H9 (cell line): Measurements from ENCODE around the gene KCNK16. TPM values are rescaled to one million over a fixed set of nuclear protein-coding genes. Genes with fewer than 3 reads are reported as not detected.

Experiments used
- DNase-seq: peaks from one replicate; pipeline ENCODE4 v3.0.0-alpha.2; 2017
- H2AFZ ChIP-seq: one replicate; pipeline ENCODE4 v1.6.1; 2013; ENCODE audit warnings: mild to moderate bottlenecking, low read length, control low read depth, moderate library complexity
- H2AK5ac ChIP-seq: 2 replicates; pipeline ENCODE4 v1.6.1; 2013; ENCODE audit warnings: low read length, control low read depth, mixed read lengths; ENCODE audit not compliant: insufficient read length
- H2BK120ac ChIP-seq: one replicate; pipeline ENCODE4 v1.6.1; 2013; ENCODE audit warnings: low read depth, mild to moderate bottlenecking, low read length, control low read depth, inconsistent platforms; ENCODE audit not compliant: poor library complexity, severe bottlenecking
- H2BK12ac ChIP-seq: 2 replicates; pipeline ENCODE4 v1.6.1; 2013; ENCODE audit warnings: low read length, control low read depth, mixed read lengths, low read depth; ENCODE audit not compliant: insufficient read length
- H2BK15ac ChIP-seq: 2 replicates; pipeline ENCODE4 v1.6.1; 2013; ENCODE audit warnings: low read depth, low read length, control low read depth
- H2BK20ac ChIP-seq: one replicate; pipeline ENCODE4 v1.6.1; 2013; ENCODE audit warnings: low read depth, mild to moderate bottlenecking, low read length, control low read depth, inconsistent platforms; ENCODE audit not compliant: poor library complexity, severe bottlenecking
- H2BK5ac ChIP-seq: 2 replicates; pipeline ENCODE4 v1.6.1; 2013; ENCODE audit warnings: low read length, control low read depth, mixed read lengths; ENCODE audit not compliant: insufficient read length
- H3K14ac ChIP-seq: 2 replicates; pipeline ENCODE4 v1.6.1; 2013; ENCODE audit warnings: low read length, control low read depth; ENCODE audit not compliant: insufficient read depth
- H3K18ac ChIP-seq: 2 replicates; pipeline ENCODE4 v1.6.1; 2013; ENCODE audit warnings: low read depth, mild to moderate bottlenecking, mixed read lengths, low read length, control low read depth; ENCODE audit not compliant: insufficient read length
- H3K23ac ChIP-seq: 2 replicates; pipeline ENCODE4 v1.6.1; 2013; ENCODE audit warnings: low read length, control low read depth, mixed read lengths, low read depth; ENCODE audit not compliant: insufficient read length
- H3K23me2 ChIP-seq: 2 replicates; pipeline ENCODE4 v1.6.1; 2013; ENCODE audit warnings: low read depth, mild to moderate bottlenecking, mixed read lengths, low read length, control low read depth; ENCODE audit not compliant: insufficient read length, poor library complexity, severe bottlenecking
- H3K27ac ChIP-seq: 2 replicates; pipeline ENCODE4 v1.5.1; 2013; ENCODE audit warnings: low read length, control low read depth, mixed read lengths, low read depth; ENCODE audit not compliant: insufficient read length
- H3K27me3 ChIP-seq: 2 replicates; pipeline ENCODE4 v1.6.1; 2013; ENCODE audit warnings: low read length, control low read depth, inconsistent platforms; ENCODE audit not compliant: insufficient read depth
- H3K4ac ChIP-seq: 2 replicates; pipeline ENCODE4 v1.6.1; 2013; ENCODE audit warnings: low read depth, mild to moderate bottlenecking, control low read depth, inconsistent platforms, low read length, moderate library complexity
- H3K4me1 ChIP-seq: 2 replicates; pipeline ENCODE4 v1.6.1; 2013; ENCODE audit warnings: low read length, control low read depth, inconsistent platforms; ENCODE audit not compliant: insufficient read depth
- H3K4me2 ChIP-seq: 2 replicates; pipeline ENCODE4 v1.6.1; 2013; ENCODE audit warnings: low read length, control low read depth, mixed read lengths; ENCODE audit not compliant: insufficient read length, insufficient read depth
- H3K56ac ChIP-seq: 2 replicates; pipeline ENCODE4 v1.6.1; 2013; ENCODE audit warnings: low read depth, mild to moderate bottlenecking, mixed read lengths, low read length, control low read depth; ENCODE audit not compliant: insufficient read length
- H3K79me1 ChIP-seq: 2 replicates; pipeline ENCODE4 v1.6.1; 2013; ENCODE audit warnings: low read depth, mild to moderate bottlenecking, moderate library complexity, low read length, control low read depth, inconsistent platforms; ENCODE audit not compliant: insufficient read depth, poor library complexity, severe bottlenecking
- H3K79me2 ChIP-seq: 2 replicates; pipeline ENCODE4 v1.6.1; 2013; ENCODE audit warnings: low read length, control low read depth, inconsistent platforms; ENCODE audit not compliant: insufficient read depth
- H3K9ac ChIP-seq: 2 replicates; pipeline ENCODE4 v1.6.1; 2013; ENCODE audit warnings: low read length, control low read depth, mixed read lengths; ENCODE audit not compliant: insufficient read length; ENCODE audit errors: extremely low read depth
- H3K9me3 ChIP-seq: one replicate; pipeline ENCODE4 v1.6.1; 2013; ENCODE audit warnings: low read depth, low read length, inconsistent platforms; ENCODE audit not compliant: control insufficient read depth
- H3T11ph ChIP-seq: one replicate; pipeline ENCODE4 v1.6.1; 2013; ENCODE audit warnings: mild to moderate bottlenecking, low read length, control low read depth, inconsistent platforms
- H4K20me1 ChIP-seq: one replicate; pipeline ENCODE4 v1.6.1; 2013; ENCODE audit not compliant: control insufficient read depth, insufficient read length, insufficient read depth
- H4K5ac ChIP-seq: 2 replicates; pipeline ENCODE4 v1.6.1; 2013; ENCODE audit warnings: low read depth, mild to moderate bottlenecking, mixed read lengths, low read length, control low read depth; ENCODE audit not compliant: insufficient read length
- H4K8ac ChIP-seq: replicated peaks from 2 replicates; pipeline ENCODE4 v1.6.1; 2013; ENCODE audit warnings: low read length, control low read depth, mixed read lengths, low read depth; ENCODE audit not compliant: insufficient read length
- H4K91ac ChIP-seq: 2 replicates; pipeline ENCODE4 v1.6.1; 2013; ENCODE audit warnings: low read depth, mild to moderate bottlenecking, moderate library complexity, mixed read lengths, low read length, control low read depth; ENCODE audit not compliant: insufficient read length
- H3K27ac Mint-ChIP-seq, 3 experiments: 2 replicates in 2 of 3; 3 replicates in 1 of 3; pipeline ENCODE4 v1.8.0; 2020 to 2021; ENCODE audit warnings: mixed read lengths in 3 of 3, mild to moderate bottlenecking in 1 of 3, moderate library complexity in 1 of 3
- H3K27me3 Mint-ChIP-seq: 2 replicates; pipeline ENCODE4 v1.8.0; 2021; ENCODE audit warnings: low read depth, mild to moderate bottlenecking, moderate library complexity, mixed read lengths
- H3K36me3 Mint-ChIP-seq, 3 experiments: 2 replicates in 2 of 3; 3 replicates in 1 of 3; pipeline ENCODE4 v1.8.0; 2020 to 2021; ENCODE audit warnings: low read depth in 3 of 3, mixed read lengths in 3 of 3; ENCODE audit not compliant: insufficient read depth in 1 of 3
- H3K4me1 Mint-ChIP-seq, 2 experiments: 2 replicates each; pipeline ENCODE4 v1.8.0; 2020; ENCODE audit warnings: mixed read lengths in 2 of 2
- H3K4me3 Mint-ChIP-seq, 2 experiments: 2 replicates in 1 of 2; 3 replicates in 1 of 2; pipeline ENCODE4 v1.8.0; 2020 to 2021; ENCODE audit warnings: mild to moderate bottlenecking in 2 of 2, mixed read lengths in 2 of 2, moderate library complexity in 1 of 2
- H3K9me3 Mint-ChIP-seq, 2 experiments: 2 replicates in 1 of 2; 3 replicates in 1 of 2; pipeline ENCODE4 v1.8.0; 2020; ENCODE audit warnings: mild to moderate bottlenecking in 2 of 2, mixed read lengths in 2 of 2, moderate library complexity in 1 of 2
- WGBS: extraction: QIAGEN DNeasy Blood & Tissue Kit; methylation state at CpG from one replicate; pipeline ENCODE4 v1.1.7; 2013; ENCODE audit warnings: missing lambda C conversion rate, low lambda C conversion rate, mixed read lengths; ENCODE audit not compliant: insufficient read length; ENCODE audit errors: extremely low coverage; 5-methylcytosine and 5-hydroxymethylcytosine counted together
- total RNA-seq: library from RNA; stranded (reverse); gene quantifications from 2 replicates; pipeline ENCODE4 v1.2.1, GENCODE V29; 2021
- TF ChIP-seq, protein P1 (sequence below): fragments of 200-600 bp; sonication (generic); conservative IDR thresholded peaks from 3 replicates; pipeline ENCODE4 v1.8.0; 2021; ENCODE audit warnings: antibody characterized with exemption, mild to moderate bottlenecking

The KCNK16 gene
- total RNA-seq, 1 experiment from 2014 or later: not detected

DNA sequence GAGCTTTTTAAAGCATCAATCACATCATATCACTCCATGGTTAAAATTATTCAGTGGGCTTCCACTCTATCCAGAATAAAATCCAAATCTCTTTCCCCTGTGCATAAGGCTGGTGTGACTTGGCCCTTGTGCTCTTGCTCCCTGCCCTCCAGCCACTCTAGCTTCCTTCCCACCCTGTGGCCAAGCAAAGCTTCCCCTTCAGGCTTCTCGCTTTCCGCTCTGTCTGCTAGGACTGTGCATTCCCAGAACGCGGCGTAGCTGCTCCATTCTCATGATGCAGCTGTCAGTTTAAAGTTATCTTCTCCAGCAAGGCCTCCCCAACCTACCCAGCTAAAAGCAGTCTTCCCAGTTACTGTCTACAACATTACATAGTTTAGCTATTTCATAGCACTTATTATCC lies 19.4 kb upstream of the KCNK16 start:
- no peak overlapping the region for H2BK12ac ChIP-seq
- H3K14ac ChIP-seq: no peak overlapping the region
- no peak overlapping the region for H4K8ac ChIP-seq
- H3K18ac ChIP-seq: no peak overlapping the region
- H4K20me1 ChIP-seq: no peaks in the 10 kb centered on the region
- H2AK5ac ChIP-seq: no peak overlapping the region
- no peaks in the 10 kb centered on the region for H3K79me2 ChIP-seq
- H3K4me2 ChIP-seq: no peak overlapping the region
- H3K4ac ChIP-seq: no peak overlapping the region
- H4K5ac ChIP-seq: no peak overlapping the region
- H2BK20ac ChIP-seq: no peak overlapping the region
- no peak overlapping the region for H2AFZ ChIP-seq
- no peaks in the 10 kb centered on the region for H3K27me3 ChIP-seq
- H3K27ac Mint-ChIP-seq: no peak overlapping the region
- peaks cover 5% of the 10 kb centered on the region for H3K27me3 Mint-ChIP-seq
- no peak overlapping the region for H3K56ac ChIP-seq
- WGBS: no CpG with 5 or more reads among the region's 5 CpGs
- H2BK15ac ChIP-seq: no peak overlapping the region
- H3K79me1 ChIP-seq: no peaks in the 10 kb centered on the region
- H3K4me1 Mint-ChIP-seq: peaks cover 33 to 41% of the 10 kb centered on the region in 2 experiments
- H3K27ac ChIP-seq: no peak overlapping the region
- H3K9me3 ChIP-seq: no peaks in the 10 kb centered on the region
- no peak overlapping the region for H2BK120ac ChIP-seq
- H3T11ph ChIP-seq: no peak overlapping the region
- H3K9ac ChIP-seq: no peak overlapping the region
- TF ChIP-seq, protein P1, sequence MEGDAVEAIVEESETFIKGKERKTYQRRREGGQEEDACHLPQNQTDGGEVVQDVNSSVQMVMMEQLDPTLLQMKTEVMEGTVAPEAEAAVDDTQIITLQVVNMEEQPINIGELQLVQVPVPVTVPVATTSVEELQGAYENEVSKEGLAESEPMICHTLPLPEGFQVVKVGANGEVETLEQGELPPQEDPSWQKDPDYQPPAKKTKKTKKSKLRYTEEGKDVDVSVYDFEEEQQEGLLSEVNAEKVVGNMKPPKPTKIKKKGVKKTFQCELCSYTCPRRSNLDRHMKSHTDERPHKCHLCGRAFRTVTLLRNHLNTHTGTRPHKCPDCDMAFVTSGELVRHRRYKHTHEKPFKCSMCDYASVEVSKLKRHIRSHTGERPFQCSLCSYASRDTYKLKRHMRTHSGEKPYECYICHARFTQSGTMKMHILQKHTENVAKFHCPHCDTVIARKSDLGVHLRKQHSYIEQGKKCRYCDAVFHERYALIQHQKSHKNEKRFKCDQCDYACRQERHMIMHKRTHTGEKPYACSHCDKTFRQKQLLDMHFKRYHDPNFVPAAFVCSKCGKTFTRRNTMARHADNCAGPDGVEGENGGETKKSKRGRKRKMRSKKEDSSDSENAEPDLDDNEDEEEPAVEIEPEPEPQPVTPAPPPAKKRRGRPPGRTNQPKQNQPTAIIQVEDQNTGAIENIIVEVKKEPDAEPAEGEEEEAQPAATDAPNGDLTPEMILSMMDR: no peak
- H3K4me1 ChIP-seq: no peaks in the 10 kb centered on the region; the same call in 1 of the 2 replicates
- H3K36me3 Mint-ChIP-seq: peaks cover 0 to 5% (median 0%) of the 10 kb centered on the region in 3 experiments; a peak in 2 of 7 replicates
- H3K23ac ChIP-seq: no peak overlapping the region
- no peak overlapping the region for H2BK5ac ChIP-seq
- H3K9me3 Mint-ChIP-seq: peaks cover 0 to 4% of the 10 kb centered on the region in 2 experiments; a peak in 3 of 5 replicates
- no peak for DNase-seq
- no peak overlapping the region for H4K91ac ChIP-seq
- no peak overlapping the region for H3K4me3 Mint-ChIP-seq
- H3K23me2 ChIP-seq: no peaks in the 10 kb centered on the region
